PC-3 (cell line): ENCODE results near the gene DOK3. TPM values are rescaled to one million over a fixed set of nuclear protein-coding genes. Genes with fewer than 3 reads are reported as not detected.

Experiments
- ATAC-seq: fragments of 200-7000 bp; cut with Tn5 transposase; 2 replicates; pipeline ENCODE4 v1.9.1; 2020; ENCODE audit warnings: mild to moderate bottlenecking, moderate library complexity
- BruUV-seq: library from RNA; stranded (reverse); fragments of 400-500 nt; replicated peaks from 2 replicates; lab custom pipeline; 2021; lab: Mats Ljungman, UMichigan
- CTCF ChIA-PET: fragments of 300-600 bp; sonication (Branson Sonifier 250); formaldehyde crosslinking; loops from one replicate; lab custom pipeline; 2022; ENCODE audit warnings: antibody characterized with exemption; lab: Charles Lee
- POLR2A ChIA-PET: fragments of 300-600 bp; sonication (Branson Sonifier 250); formaldehyde crosslinking; loops from one replicate; lab custom pipeline; 2022; ENCODE audit warnings: antibody characterized with exemption; ENCODE audit not compliant: unreplicated experiment; lab: Charles Lee
- DNase-seq: peaks from one replicate; pipeline ENCODE4 v3.0.0-alpha.2; 2015
- H2AFZ ChIP-seq: fragments of 300-600 bp; sonication (generic); 2 replicates; pipeline ENCODE4 v1.6.0; 2016; ENCODE audit warnings: antibody characterized with exemption, low read length
- H3F3A ChIP-seq: fragments of 300-600 bp; sonication (generic); one replicate; pipeline ENCODE4 v1.6.0; 2017; ENCODE audit warnings: antibody characterized with exemption, low read length, control low read depth, mild to moderate bottlenecking; ENCODE audit not compliant: unreplicated experiment
- H3K27ac ChIP-seq: fragments of 300-600 bp; sonication (generic); 2 replicates; pipeline ENCODE4 v1.5.1; 2016; ENCODE audit warnings: mild to moderate bottlenecking, low read length
- H3K27me3 ChIP-seq: fragments of 300-600 bp; sonication (generic); 2 replicates; pipeline ENCODE4 v1.6.1; 2016; ENCODE audit warnings: low read length, mixed read lengths
- H3K36me3 ChIP-seq: fragments of 300-600 bp; sonication (generic); 2 replicates; pipeline ENCODE4 v1.6.1; 2016; ENCODE audit warnings: low read depth, mixed run types, low read length, mixed read lengths
- H3K4me1 ChIP-seq: fragments of 300-600 bp; sonication (generic); 2 replicates; pipeline ENCODE4 v1.5.1; 2016; ENCODE audit warnings: low read length; ENCODE audit not compliant: insufficient read depth
- H3K4me2 ChIP-seq: fragments of 300-600 bp; sonication (generic); 2 replicates; pipeline ENCODE4 v1.6.0; 2016; ENCODE audit warnings: low read length
- H3K4me3 ChIP-seq: fragments of 300-600 bp; sonication (generic); 2 replicates; pipeline ENCODE4 v1.5.1; 2016; ENCODE audit warnings: mild to moderate bottlenecking, low read length, mixed read lengths
- H3K79me2 ChIP-seq: fragments of 300-600 bp; sonication (generic); 2 replicates; pipeline ENCODE4 v1.6.1; 2017; ENCODE audit warnings: low read length, mixed read lengths
- H3K9ac ChIP-seq: fragments of 300-600 bp; sonication (generic); 2 replicates; pipeline ENCODE4 v1.6.0; 2016; ENCODE audit warnings: mild to moderate bottlenecking, low read length
- H3K9me2 ChIP-seq: fragments of 300-600 bp; sonication (generic); replicated peaks from 2 replicates; pipeline ENCODE4 v1.6.1; 2016; ENCODE audit warnings: mixed run types, low read length, mixed read lengths
- H3K9me3 ChIP-seq: fragments of 300-600 bp; sonication (generic); 2 replicates; pipeline ENCODE4 v1.6.1; 2016; ENCODE audit warnings: low read length, mixed read lengths
- H4K20me1 ChIP-seq: fragments of 300-600 bp; sonication (generic); 2 replicates; pipeline ENCODE4 v1.6.1; 2016; ENCODE audit warnings: low read length, mixed read lengths
- CTCF ChIP-seq: fragments of 300-600 bp; sonication (generic); conservative IDR thresholded peaks from 2 replicates; pipeline ENCODE4 v1.5.1; 2017; ENCODE audit warnings: antibody characterized with exemption, low read depth, mild to moderate bottlenecking, low read length
- EZH2 ChIP-seq: fragments of 300-600 bp; sonication (generic); IDR thresholded peaks from one replicate; pipeline ENCODE4 v1.6.1; 2017; ENCODE audit warnings: antibody characterized with exemption, mild to moderate bottlenecking, low read length; ENCODE audit not compliant: unreplicated experiment
- EZH2phosphoT487 ChIP-seq: fragments of 300-600 bp; sonication (generic); IDR thresholded peaks from 2 replicates; pipeline ENCODE4 v1.6.1; 2018; ENCODE audit warnings: mild to moderate bottlenecking, antibody characterized with exemption, low read length, borderline replicate concordance
- intact Hi-C: fragments of 100-400 bp; cut with micrococcal nuclease; formaldehyde crosslinking; loops from 2 replicates; pipeline ENCODE4 v1.9.0; 2023
- total RNA-seq: library from RNA; depleted of rRNA; stranded (reverse); fragments of >200 nt; gene quantifications from 2 replicates; pipeline ENCODE4 v1.2.3, GENCODE V29; 2014

DOK3 gene
- total RNA-seq, 1 experiment from 2014 or later, result 6.2 TPM

GRCh38 chr5:177520271-177520670, 10.6 kb upstream of the DOK3 start:
- DNase-seq (no peak), ATAC-seq (no peak)
- ChIA-PET CTCF (no interaction called here), POLR2A (no interaction called here)
- H4K20me1 ChIP-seq, result no peaks in the 10 kb centered on the region
- TF ChIP-seq CTCF, result no peak
- TF ChIP-seq EZH2, result no peak
- TF ChIP-seq EZH2phosphoT487, result no peak
- intact Hi-C loops, result no loop called here
- no peak overlapping the region for H2AFZ ChIP-seq
- peaks cover 18% of the 10 kb centered on the region for H3K4me1 ChIP-seq
- H3K27ac ChIP-seq, result no peak overlapping the region
- H3K4me3 ChIP-seq, result no peak overlapping the region
- no peak overlapping the region for H3K9ac ChIP-seq
- no peaks in the 10 kb centered on the region for H3K9me2 ChIP-seq
- no peaks in the 10 kb centered on the region for H3K9me3 ChIP-seq
- H3K36me3 ChIP-seq, result peaks cover 21% of the 10 kb centered on the region
- no TSS peak for BruUV-seq
- H3F3A ChIP-seq, result no peaks in the 10 kb centered on the region
- H3K27me3 ChIP-seq, result no peaks in the 10 kb centered on the region
- no peak overlapping the region for H3K4me2 ChIP-seq
- H3K79me2 ChIP-seq, result peaks cover 30% of the 10 kb centered on the region

- Histone ChIP-seq H3K27me3 (no peaks in the 10 kb centered on the region), H3F3A (no peaks in the 10 kb centered on the region), H3K27ac (no peak overlapping the region), H3K9me2 (no peaks in the 10 kb centered on the region), H3K9me3 (no peaks in the 10 kb centered on the region), H3K9ac (no peak overlapping the region), H2AFZ (no peak overlapping the region), H3K4me1 (peaks cover 22% of the 10 kb centered on the region), H3K4me3 (peak overlapping the region; percentile 55; the same call in 1 of the 2 replicates), H3K4me2 (peak overlapping the region; percentile 72; the same call in 1 of the 2 replicates), H3K79me2 (peaks cover 36% of the 10 kb centered on the region), H4K20me1 (no peaks in the 10 kb centered on the region), H3K36me3 (peaks cover 27% of the 10 kb centered on the region)
- no peak for DNase-seq
- intact Hi-C loops, result loop anchor here (5.0 kb wide), 1 partner anchor 33 kb away; the partner anchor contains the start of gene FAM193B
- ChIA-PET POLR2A (no interaction called here), CTCF (no interaction called here)
- BruUV-seq, result no TSS peak
- no peak for ATAC-seq
- TF ChIP-seq EZH2, result no peak
- no peak for TF ChIP-seq CTCF
- no peak for TF ChIP-seq EZH2phosphoT487
Observed at GRCh38 chr5:177519463-177520235, 10.0 kb upstream of the DOK3 start.
